Neural crest cell (in vitro differentiated cells): ENCODE results near the gene TPX2. TPM values are rescaled to one million over a fixed set of nuclear protein-coding genes. Genes with fewer than 3 reads are reported as not detected.

ENCODE experiments used
- DNase-seq: peaks from one replicate; pipeline ENCODE4 v3.0.0; 2021; ENCODE audit warnings: low read depth, mixed read lengths, low spot score
- H3K27ac Mint-ChIP-seq: one replicate; pipeline ENCODE4 v1.8.0; 2021; ENCODE audit warnings: mild to moderate bottlenecking, mixed read lengths; ENCODE audit not compliant: unreplicated experiment
- H3K27me3 Mint-ChIP-seq: 2 replicates; pipeline ENCODE4 v1.8.0; 2021; ENCODE audit warnings: low read depth, mild to moderate bottlenecking, mixed read lengths
- H3K36me3 Mint-ChIP-seq: 2 replicates; pipeline ENCODE4 v1.8.0; 2021; ENCODE audit warnings: low read depth, mild to moderate bottlenecking, mixed read lengths
- H3K4me1 Mint-ChIP-seq: 2 replicates; pipeline ENCODE4 v1.8.0; 2021; ENCODE audit warnings: mixed read lengths
- H3K4me3 Mint-ChIP-seq: one replicate; pipeline ENCODE4 v1.8.0; 2021; ENCODE audit warnings: mild to moderate bottlenecking, mixed read lengths
- H3K9me3 Mint-ChIP-seq: 2 replicates; pipeline ENCODE4 v1.8.0; 2021; ENCODE audit warnings: mixed read lengths
- total RNA-seq: library from RNA; stranded (reverse); gene quantifications from 2 replicates; pipeline ENCODE4 v1.2.1, GENCODE V29; 2021
- TF ChIP-seq, protein P1 (sequence below): fragments of 200-600 bp; sonication (generic); conservative IDR thresholded peaks from 2 replicates; pipeline ENCODE4 v1.5.0; 2021; ENCODE audit warnings: antibody characterized with exemption, mild to moderate bottlenecking

TPX2 gene
- total RNA-seq, 1 donor from 2014 or later: 208 TPM

DNA sequence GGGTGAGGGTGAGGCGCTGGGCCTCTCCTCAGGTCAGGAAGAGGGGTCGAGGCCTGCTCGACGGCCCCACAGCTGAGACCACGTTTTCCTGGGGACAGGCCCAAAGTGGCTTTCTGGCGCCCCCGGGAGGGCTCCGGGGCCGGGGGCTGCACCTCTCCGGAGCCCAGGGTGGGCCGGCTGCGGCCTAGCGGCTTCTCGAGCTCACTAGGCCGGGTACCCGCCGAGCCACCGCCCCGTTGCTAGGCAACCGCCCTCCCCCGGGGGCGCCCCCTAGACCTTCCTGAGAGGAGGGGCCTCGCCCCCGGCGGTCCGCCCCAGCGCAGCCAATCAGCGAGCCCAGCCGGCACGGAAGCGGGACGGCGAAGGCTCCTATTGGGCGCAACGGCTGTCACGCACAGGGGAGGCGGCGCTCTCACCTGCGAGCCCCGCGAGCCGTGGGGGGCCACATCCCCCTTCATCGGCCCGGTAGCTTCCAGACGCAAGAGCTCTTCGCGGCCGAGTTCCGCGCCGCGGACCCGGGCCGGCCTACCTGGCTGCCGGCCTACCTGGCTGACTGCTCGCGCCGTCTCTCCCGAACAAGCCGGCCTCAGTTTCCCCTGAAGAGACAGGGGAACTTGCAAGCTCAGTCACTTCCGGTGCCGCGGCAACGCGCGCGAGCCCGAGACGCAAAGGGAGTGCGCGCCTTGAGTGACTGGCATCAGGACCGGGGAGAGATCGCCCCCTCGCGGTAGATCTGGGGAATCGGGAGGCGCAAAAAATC is 15.6 kb upstream of the TPX2 start:
- TF ChIP-seq, protein P1, sequence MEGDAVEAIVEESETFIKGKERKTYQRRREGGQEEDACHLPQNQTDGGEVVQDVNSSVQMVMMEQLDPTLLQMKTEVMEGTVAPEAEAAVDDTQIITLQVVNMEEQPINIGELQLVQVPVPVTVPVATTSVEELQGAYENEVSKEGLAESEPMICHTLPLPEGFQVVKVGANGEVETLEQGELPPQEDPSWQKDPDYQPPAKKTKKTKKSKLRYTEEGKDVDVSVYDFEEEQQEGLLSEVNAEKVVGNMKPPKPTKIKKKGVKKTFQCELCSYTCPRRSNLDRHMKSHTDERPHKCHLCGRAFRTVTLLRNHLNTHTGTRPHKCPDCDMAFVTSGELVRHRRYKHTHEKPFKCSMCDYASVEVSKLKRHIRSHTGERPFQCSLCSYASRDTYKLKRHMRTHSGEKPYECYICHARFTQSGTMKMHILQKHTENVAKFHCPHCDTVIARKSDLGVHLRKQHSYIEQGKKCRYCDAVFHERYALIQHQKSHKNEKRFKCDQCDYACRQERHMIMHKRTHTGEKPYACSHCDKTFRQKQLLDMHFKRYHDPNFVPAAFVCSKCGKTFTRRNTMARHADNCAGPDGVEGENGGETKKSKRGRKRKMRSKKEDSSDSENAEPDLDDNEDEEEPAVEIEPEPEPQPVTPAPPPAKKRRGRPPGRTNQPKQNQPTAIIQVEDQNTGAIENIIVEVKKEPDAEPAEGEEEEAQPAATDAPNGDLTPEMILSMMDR: peak; percentile 100
- no peaks in the 10 kb centered on the region for H3K27me3 Mint-ChIP-seq
- peak; percentile 100 for DNase-seq
- peaks cover 21% of the 10 kb centered on the region for H3K36me3 Mint-ChIP-seq
- peak overlapping the region; percentile 99 for H3K27ac Mint-ChIP-seq
- peak overlapping the region; percentile 97 for H3K4me3 Mint-ChIP-seq
- H3K4me1 Mint-ChIP-seq: peaks cover 49% of the 10 kb centered on the region
- no peaks in the 10 kb centered on the region for H3K9me3 Mint-ChIP-seq

DNA sequence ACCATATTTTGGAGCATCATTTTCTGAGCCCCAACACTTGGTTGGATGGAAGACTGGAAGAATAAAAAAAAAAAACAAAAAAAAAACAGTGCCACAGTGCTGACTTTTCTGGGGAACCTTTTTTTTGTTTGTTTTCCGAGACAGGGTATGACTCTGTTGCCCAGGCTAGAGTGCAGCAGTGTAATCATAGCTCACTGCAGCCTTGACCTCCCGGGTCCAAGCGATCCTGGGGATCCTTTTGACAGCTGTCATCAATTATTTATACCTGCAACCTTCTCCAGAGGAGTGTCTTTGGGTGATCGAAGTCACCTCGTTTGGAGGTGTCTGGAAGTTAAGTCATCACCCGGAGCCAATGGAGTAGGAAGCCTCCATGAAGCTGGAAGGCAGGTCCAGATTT is 7.8 kb upstream of the TPX2 start:
- TF ChIP-seq, protein P1: no peak
- Mint-ChIP-seq H3K36me3 (no peaks in the 10 kb centered on the region), H3K4me3 (no peak overlapping the region), H3K4me1 (peaks cover 7% of the 10 kb centered on the region), H3K27ac (no peak overlapping the region), H3K9me3 (no peaks in the 10 kb centered on the region), H3K27me3 (no peaks in the 10 kb centered on the region)
- DNase-seq: no peak

DNA sequence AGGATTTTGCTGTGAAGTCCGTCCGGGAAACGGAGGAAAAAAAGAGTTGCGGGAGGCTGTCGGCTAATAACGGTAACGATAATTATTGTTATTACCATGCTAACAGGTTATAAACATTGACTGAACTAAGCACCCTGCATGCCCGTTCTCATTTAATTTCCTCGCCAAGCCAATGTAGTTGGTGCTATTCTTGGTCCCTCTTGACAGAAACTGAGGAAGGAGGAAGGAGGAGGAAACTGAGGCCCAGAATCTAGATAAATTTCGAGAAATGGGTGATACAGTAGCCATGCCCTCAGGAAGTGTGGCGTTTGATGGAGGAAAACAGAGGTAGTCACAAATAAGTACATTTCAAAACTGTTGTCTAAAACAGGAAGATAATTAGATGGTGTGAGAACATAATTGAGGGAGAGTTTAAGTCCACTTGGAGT is 474 bp downstream of the TPX2 start:
- no peak overlapping the region for H3K4me3 Mint-ChIP-seq
- DNase-seq: no peak
- H3K27ac Mint-ChIP-seq: no peak overlapping the region

DNA sequence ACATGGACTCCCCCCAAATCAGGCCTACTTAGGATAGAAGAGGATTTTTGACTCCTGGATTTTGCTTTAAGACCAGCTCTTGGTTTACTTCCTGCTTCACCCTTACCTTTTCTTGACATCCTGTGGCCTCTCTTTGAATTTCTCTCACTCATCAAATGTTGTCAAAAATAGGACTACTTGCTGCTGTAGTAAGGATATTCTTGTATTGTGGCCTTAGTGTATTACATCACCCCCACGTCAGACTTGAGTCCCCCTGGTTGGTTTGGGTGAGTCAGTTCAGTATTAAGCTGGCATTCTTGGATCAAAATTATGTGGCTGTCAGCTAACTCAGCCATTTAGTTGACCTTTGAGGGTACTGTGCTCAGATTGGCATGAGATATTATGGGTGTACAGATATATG is 1.1 kb downstream of the TPX2 start:
- H3K27me3 Mint-ChIP-seq: no peaks in the 10 kb centered on the region
- no peak overlapping the region for H3K4me3 Mint-ChIP-seq

More for the DNA sequence above, 474 bp downstream of the TPX2 start:
- Mint-ChIP-seq H3K27me3 (no peaks in the 10 kb centered on the region), H3K9me3 (no peaks in the 10 kb centered on the region), H3K36me3 (peaks cover 2% of the 10 kb centered on the region), H3K4me1 (peaks cover 4% of the 10 kb centered on the region)
- TF ChIP-seq, protein P1: peak; percentile 0

DNA sequence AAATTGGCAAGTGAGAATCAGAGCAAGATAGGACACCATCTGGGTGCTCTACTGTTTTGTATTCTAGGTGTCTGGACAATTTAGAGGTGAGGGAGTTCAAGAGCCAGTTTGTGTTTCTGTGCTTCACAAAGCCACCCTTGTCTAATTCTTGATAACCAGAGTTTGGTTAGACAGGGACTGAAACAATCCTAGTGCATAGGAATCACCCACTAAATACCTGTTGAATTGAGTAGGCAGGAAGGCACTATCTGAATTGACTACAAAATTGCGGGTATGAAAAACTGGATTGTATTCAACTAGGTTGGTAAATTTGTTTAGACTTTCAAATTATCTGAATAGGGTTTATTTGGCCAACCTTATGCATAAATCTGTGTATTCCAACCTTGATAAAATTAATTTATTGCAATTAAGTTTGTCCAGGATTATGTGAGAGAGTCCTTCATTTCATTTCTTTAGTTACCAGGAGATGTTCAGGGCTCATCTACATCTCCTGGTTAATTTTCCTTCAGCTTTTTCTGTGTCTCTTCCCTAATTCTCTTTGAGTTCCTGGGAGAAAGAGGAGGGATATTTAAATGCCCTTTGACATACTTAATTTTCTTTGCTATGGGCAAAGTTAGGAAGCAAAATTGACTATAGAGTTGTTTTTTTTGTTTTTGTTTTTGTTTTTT is 1.7 kb downstream of the TPX2 start:
- Mint-ChIP-seq H3K27me3 (no peaks in the 10 kb centered on the region), H3K9me3 (no peaks in the 10 kb centered on the region), H3K36me3 (peaks cover 4% of the 10 kb centered on the region), H3K4me1 (peaks cover 7% of the 10 kb centered on the region), H3K4me3 (no peak overlapping the region), H3K27ac (peak overlapping the region; percentile 70)
- DNase-seq: no peak
- TF ChIP-seq, protein P1: no peak

More for the DNA sequence above, 1.1 kb downstream of the TPX2 start:
- H3K4me1 Mint-ChIP-seq: peaks cover 4% of the 10 kb centered on the region
- H3K9me3 Mint-ChIP-seq: no peaks in the 10 kb centered on the region
- H3K36me3 Mint-ChIP-seq: peaks cover 2% of the 10 kb centered on the region
- H3K27ac Mint-ChIP-seq: no peak overlapping the region
- no peak for DNase-seq
- TF ChIP-seq, protein P1: no peak
